Activated CD8-positive, alpha-beta T cell treated with anti-CD3 and anti-CD28 coated beads for 36 hours (primary cell): ENCODE measurements around the gene NTSR1. TPM values are rescaled to one million over a fixed set of nuclear protein-coding genes. Genes with fewer than 3 reads are reported as not detected.

ENCODE experiments used
- ATAC-seq: fragments of 200-7000 bp; cut with Tn5 transposase; one replicate; pipeline ENCODE4 v1.10.0; 2021; ENCODE audit warnings: mild to moderate bottlenecking, moderate library complexity
- CTCF ChIA-PET: fragments of 350-600 bp; sonication (Branson Sonifier 250); formaldehyde crosslinking; loops from one replicate; lab custom pipeline; 2021; ENCODE audit warnings: antibody characterized with exemption; lab: Charles Lee
- POLR2A ChIA-PET: fragments of 350-600 bp; sonication (Branson Sonifier 250); formaldehyde crosslinking; loops from one replicate; lab custom pipeline; 2021; ENCODE audit warnings: antibody characterized with exemption; lab: Charles Lee
- DNase-seq: peaks from one replicate; pipeline ENCODE4 v3.0.0-alpha.2; 2020
- H3K27ac Mint-ChIP-seq: one replicate; pipeline ENCODE4 v1.8.0; 2021; ENCODE audit warnings: mild to moderate bottlenecking, mixed read lengths
- H3K27me3 Mint-ChIP-seq: one replicate; pipeline ENCODE4 v1.8.0; 2021; ENCODE audit warnings: mixed read lengths
- H3K36me3 Mint-ChIP-seq: one replicate; pipeline ENCODE4 v1.8.0; 2021; ENCODE audit warnings: low read depth, mixed read lengths
- H3K4me1 Mint-ChIP-seq: one replicate; pipeline ENCODE4 v1.8.0; 2021; ENCODE audit warnings: low read depth, mixed read lengths
- H3K4me3 Mint-ChIP-seq: one replicate; pipeline ENCODE4 v1.8.0; 2021; ENCODE audit warnings: mild to moderate bottlenecking, moderate library complexity, mixed read lengths
- H3K9me3 Mint-ChIP-seq: one replicate; pipeline ENCODE4 v1.8.0; 2021; ENCODE audit warnings: mixed read lengths
- intact Hi-C: fragments of 100-400 bp; cut with micrococcal nuclease; formaldehyde crosslinking; loops from one replicate; pipeline ENCODE4 v1.10.0; 2022
- total RNA-seq, 2 experiments: library from RNA; stranded (reverse); gene quantifications; one replicate each; pipeline ENCODE4 v1.2.3, GENCODE V29; 2021
- TF ChIP-seq, protein P1 (sequence below): fragments of 200-600 bp; IDR thresholded peaks from one replicate; pipeline ENCODE4 v1.8.0; 2022; ENCODE audit warnings: antibody characterized with exemption, mild to moderate bottlenecking

The NTSR1 gene
- total RNA-seq, 2 experiments from 2014 or later = not detected

DNA sequence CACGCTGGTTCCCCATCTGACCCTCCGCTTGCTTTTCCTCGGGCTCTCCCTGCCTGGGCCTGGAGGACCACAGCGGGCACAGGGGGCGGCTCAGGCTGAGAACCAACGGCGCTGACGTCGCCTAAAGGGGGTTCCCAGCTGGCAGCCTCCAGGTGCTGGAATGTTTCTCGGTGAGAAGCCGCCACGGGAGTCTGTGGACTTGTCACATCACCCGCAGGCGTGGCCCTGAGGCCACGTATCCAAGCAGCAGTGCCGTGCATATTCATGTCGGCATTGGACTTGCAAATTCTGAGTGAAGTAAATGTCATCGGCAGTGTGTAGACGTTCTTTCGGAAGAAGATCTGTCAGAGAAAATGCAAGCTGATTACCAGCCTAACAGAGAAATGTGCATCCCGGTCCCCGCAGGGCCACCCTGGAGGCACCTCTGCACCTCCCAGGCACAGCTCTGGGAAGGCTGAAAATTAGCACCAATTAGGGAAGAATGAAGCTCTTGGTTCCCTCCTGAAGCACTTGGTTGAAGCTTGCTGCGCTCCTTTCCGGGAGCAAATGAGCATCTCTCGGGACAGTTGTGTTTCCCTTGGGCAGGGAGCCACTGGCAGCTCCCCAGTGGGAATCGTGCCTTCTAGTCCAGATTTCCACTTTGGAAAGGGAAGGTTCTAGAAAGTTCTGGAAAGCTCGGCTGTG is 24.3 kb downstream of the NTSR1 start:
- Mint-ChIP-seq H3K27me3 (peaks cover 3% of the 10 kb centered on the region), H3K27ac (no peak overlapping the region), H3K4me1 (peaks cover 12% of the 10 kb centered on the region), H3K9me3 (no peaks in the 10 kb centered on the region), H3K36me3 (no peaks in the 10 kb centered on the region), H3K4me3 (no peak overlapping the region)
- POLR2A ChIA-PET = no interaction called here
- no peak for ATAC-seq
- no peak for DNase-seq
- TF ChIP-seq, protein P1, sequence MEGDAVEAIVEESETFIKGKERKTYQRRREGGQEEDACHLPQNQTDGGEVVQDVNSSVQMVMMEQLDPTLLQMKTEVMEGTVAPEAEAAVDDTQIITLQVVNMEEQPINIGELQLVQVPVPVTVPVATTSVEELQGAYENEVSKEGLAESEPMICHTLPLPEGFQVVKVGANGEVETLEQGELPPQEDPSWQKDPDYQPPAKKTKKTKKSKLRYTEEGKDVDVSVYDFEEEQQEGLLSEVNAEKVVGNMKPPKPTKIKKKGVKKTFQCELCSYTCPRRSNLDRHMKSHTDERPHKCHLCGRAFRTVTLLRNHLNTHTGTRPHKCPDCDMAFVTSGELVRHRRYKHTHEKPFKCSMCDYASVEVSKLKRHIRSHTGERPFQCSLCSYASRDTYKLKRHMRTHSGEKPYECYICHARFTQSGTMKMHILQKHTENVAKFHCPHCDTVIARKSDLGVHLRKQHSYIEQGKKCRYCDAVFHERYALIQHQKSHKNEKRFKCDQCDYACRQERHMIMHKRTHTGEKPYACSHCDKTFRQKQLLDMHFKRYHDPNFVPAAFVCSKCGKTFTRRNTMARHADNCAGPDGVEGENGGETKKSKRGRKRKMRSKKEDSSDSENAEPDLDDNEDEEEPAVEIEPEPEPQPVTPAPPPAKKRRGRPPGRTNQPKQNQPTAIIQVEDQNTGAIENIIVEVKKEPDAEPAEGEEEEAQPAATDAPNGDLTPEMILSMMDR = no peak
- intact Hi-C loops = no loop called here
- CTCF ChIA-PET = interaction anchor here (0.8 kb wide), 1 partner anchor 116 kb away, joined by 3 read pairs; no protein-coding TSS in a partner anchor

DNA sequence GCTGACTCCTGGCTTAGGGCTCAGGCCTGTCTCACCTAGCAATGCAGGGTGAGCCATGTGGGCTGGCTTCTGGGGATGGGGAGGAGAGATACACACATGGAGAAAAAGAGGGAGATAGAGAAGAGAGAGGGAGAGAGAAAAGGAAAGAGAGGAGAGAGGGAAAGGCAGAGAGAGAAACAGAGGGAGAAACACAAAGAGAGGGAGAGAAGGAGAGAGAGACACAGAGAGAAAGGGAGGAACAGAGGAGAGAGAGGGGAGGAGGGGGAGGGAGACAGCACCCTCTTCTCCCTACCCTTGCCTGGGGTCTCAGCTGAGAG is 24.8 kb downstream of the NTSR1 start:
- intact Hi-C loops = no loop called here
- Mint-ChIP-seq H3K36me3 (no peaks in the 10 kb centered on the region), H3K9me3 (no peaks in the 10 kb centered on the region), H3K27me3 (peaks cover 3% of the 10 kb centered on the region), H3K4me3 (no peak overlapping the region), H3K27ac (no peak overlapping the region), H3K4me1 (peaks cover 7% of the 10 kb centered on the region)
- DNase-seq (no peak), ATAC-seq (no peak)
- ChIA-PET POLR2A (no interaction called here), CTCF (interaction anchor here (0.8 kb wide), 1 partner anchor 116 kb away, joined by 3 read pairs; no protein-coding TSS in a partner anchor)
- TF ChIP-seq, protein P1 = no peak

DNA sequence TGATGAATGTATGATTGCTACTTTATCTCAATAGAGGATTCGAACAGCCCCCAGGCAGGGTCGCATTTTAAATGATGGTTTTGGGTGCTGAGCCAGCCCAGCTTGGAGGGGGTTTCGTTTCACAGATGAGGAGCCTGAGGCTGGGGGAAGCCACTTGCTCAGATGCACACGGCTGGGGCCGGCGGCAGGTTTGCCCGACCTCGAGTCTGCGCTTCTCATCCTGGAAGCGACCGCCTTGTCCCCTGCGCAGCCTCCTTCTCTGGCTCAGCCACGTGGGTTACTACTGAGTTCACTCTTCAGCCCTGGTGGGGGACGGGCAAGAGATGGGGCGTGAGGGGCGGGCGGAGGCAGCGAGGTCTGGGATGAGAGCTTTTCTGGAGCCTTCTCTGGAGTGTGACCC is 25.3 kb downstream of the NTSR1 start:
- no peaks in the 10 kb centered on the region for H3K36me3 Mint-ChIP-seq
- peaks cover 3% of the 10 kb centered on the region for H3K27me3 Mint-ChIP-seq
- H3K9me3 Mint-ChIP-seq = no peaks in the 10 kb centered on the region
- H3K27ac Mint-ChIP-seq = no peak overlapping the region
- ChIA-PET CTCF (interaction anchor here (0.8 kb wide), 1 partner anchor 117 kb away, joined by 3 read pairs; no protein-coding TSS in a partner anchor), POLR2A (interaction anchor here (0.6 kb wide), 2 partner anchors 251 to 878 kb away, joined by 3 read pairs; no protein-coding TSS in a partner anchor)
- no peak for ATAC-seq
- TF ChIP-seq, protein P1 = no peak
- no peak overlapping the region for H3K4me3 Mint-ChIP-seq
- DNase-seq = no peak
- H3K4me1 Mint-ChIP-seq = peaks cover 6% of the 10 kb centered on the region
- intact Hi-C loops = no loop called here

DNA sequence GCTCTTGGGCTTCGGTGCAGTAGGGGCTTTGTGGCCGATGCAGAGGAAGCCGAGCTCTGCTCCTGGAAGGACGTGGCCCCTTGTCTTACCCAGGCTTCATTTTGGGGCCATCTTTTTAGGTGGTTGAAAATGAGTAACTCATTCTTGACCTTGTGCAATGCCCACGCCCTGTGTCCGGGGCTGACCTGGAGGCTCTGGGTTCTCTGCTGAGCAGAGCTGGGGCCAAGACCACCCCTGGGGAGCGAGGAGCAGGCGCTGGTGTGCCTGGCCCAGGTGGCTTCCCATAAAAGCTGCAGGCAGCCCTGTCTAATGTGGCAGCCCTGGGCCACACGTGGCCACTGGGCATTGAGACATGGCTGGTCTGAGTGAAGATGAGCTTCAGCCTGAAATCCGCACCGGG is 25.7 kb downstream of the NTSR1 start:
- peaks cover 8% of the 10 kb centered on the region for H3K4me1 Mint-ChIP-seq
- TF ChIP-seq, protein P1 = no peak
- ChIA-PET CTCF (interaction anchor here (0.9 kb wide), 1 partner anchor 74 kb away, joined by 3 read pairs; no protein-coding TSS in a partner anchor), POLR2A (interaction anchor here (0.6 to 0.9 kb wide), 3 partner anchors 10 to 878 kb away, joined by 3 to 4 read pairs (median 3); no protein-coding TSS in a partner anchor)
- H3K36me3 Mint-ChIP-seq = no peaks in the 10 kb centered on the region
- no peak overlapping the region for H3K27ac Mint-ChIP-seq
- ATAC-seq (no peak), DNase-seq (no peak)
- no peak overlapping the region for H3K4me3 Mint-ChIP-seq
- peaks cover 3% of the 10 kb centered on the region for H3K27me3 Mint-ChIP-seq
- intact Hi-C loops = no loop called here
- no peaks in the 10 kb centered on the region for H3K9me3 Mint-ChIP-seq

DNA sequence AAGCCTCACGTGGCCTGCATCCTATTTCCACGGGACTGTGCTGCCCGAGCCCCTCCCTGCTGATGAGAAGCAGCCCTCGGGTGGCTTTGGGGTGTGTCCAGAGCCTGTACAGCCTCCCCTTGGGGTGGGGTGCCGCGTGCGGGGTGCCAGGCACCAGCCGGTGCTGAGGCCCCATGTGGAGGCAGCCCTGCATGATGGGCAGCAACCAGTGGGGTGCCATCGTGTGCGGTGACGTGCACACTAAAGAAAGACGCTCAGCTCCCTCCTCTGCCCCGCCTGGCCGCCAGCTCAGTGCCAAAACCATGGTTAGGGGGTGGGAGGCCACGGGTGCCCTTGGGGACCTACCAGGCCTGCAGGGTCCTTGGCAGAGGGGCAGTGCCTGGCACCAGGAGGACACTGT is 26.2 kb downstream of the NTSR1 start:
- DNase-seq (no peak), ATAC-seq (no peak)
- ChIA-PET CTCF (interaction anchor here (0.9 kb wide), 1 partner anchor 74 kb away, joined by 3 read pairs; no protein-coding TSS in a partner anchor), POLR2A (interaction anchor here (0.6 to 0.9 kb wide), 2 partner anchors 11 to 250 kb away, joined by 3 to 4 read pairs; no protein-coding TSS in a partner anchor)
- no peak overlapping the region for H3K27ac Mint-ChIP-seq
- no peaks in the 10 kb centered on the region for H3K36me3 Mint-ChIP-seq
- H3K27me3 Mint-ChIP-seq = peaks cover 3% of the 10 kb centered on the region
- H3K4me3 Mint-ChIP-seq = no peak overlapping the region
- intact Hi-C loops = no loop called here
- TF ChIP-seq, protein P1 = no peak
- H3K9me3 Mint-ChIP-seq = no peaks in the 10 kb centered on the region
- peaks cover 14% of the 10 kb centered on the region for H3K4me1 Mint-ChIP-seq
